ENCODE measurements around the gene DNM3. TPM values are rescaled to one million over a fixed set of nuclear protein-coding genes. Genes with fewer than 3 reads are reported as not detected.

The DNM3 gene
- total RNA-seq, 6 donors from 2014 or later = 7.1 to 30.4 (median 10.3) TPM

- no peaks in the 10 kb centered on the region for H3K4me1 ChIP-seq
Observed at GRCh38 chr1:172335377-172335776, 494.1 kb downstream of the DNM3 start.

GRCh38 chr1:172338295-172338735 is 497.0 kb downstream of the DNM3 start:
- Histone ChIP-seq H3K27ac (no peak overlapping the region), H3K4me3 (no peak overlapping the region), H3K27me3 (no peaks in the 10 kb centered on the region), H3K9me3 (no peaks in the 10 kb centered on the region), H3K36me3 (no peaks in the 10 kb centered on the region), H3K4me1 (peaks cover 0 to 4% (median 3%) of the 10 kb centered on the region in 4 donors)
- DNase-seq (no peak), ATAC-seq (ENCODE audit: low FRiP score in 2 of 2) (no peak)
- 73 to 80% methylated on average over 4 of the region's 4 CpGs for WGBS, 2 donors
- TF ChIP-seq, protein P1, sequence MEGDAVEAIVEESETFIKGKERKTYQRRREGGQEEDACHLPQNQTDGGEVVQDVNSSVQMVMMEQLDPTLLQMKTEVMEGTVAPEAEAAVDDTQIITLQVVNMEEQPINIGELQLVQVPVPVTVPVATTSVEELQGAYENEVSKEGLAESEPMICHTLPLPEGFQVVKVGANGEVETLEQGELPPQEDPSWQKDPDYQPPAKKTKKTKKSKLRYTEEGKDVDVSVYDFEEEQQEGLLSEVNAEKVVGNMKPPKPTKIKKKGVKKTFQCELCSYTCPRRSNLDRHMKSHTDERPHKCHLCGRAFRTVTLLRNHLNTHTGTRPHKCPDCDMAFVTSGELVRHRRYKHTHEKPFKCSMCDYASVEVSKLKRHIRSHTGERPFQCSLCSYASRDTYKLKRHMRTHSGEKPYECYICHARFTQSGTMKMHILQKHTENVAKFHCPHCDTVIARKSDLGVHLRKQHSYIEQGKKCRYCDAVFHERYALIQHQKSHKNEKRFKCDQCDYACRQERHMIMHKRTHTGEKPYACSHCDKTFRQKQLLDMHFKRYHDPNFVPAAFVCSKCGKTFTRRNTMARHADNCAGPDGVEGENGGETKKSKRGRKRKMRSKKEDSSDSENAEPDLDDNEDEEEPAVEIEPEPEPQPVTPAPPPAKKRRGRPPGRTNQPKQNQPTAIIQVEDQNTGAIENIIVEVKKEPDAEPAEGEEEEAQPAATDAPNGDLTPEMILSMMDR (IDR thresholded peaks at IDR 0.05) = no peak
- TF ChIP-seq EP300 (IDR thresholded peaks at IDR 0.05) (no peak), POLR2AphosphoS5 (IDR thresholded peaks at IDR 0.05) (no peak), POLR2A (IDR thresholded peaks at IDR 0.05) (no peak)

More at GRCh38 chr1:172335377-172335776, 494.1 kb downstream of the DNM3 start:
- Histone ChIP-seq H3K27me3 (no peaks in the 10 kb centered on the region), H3K9me3 (no peaks in the 10 kb centered on the region), H3K36me3 (no peaks in the 10 kb centered on the region), H3K27ac (no peak overlapping the region), H3K4me3 (no peak overlapping the region)
- no peak for ATAC-seq (ENCODE audit: low FRiP score in 2 of 2)
- TF ChIP-seq POLR2A (IDR thresholded peaks at IDR 0.05) = no peak
- no peak for TF ChIP-seq EP300 (IDR thresholded peaks at IDR 0.05)
- DNase-seq = no peak

GRCh38 chr1:172339842-172340241 is 498.5 kb downstream of the DNM3 start:
- TF ChIP-seq EP300 (IDR thresholded peaks at IDR 0.05) (no peak), POLR2AphosphoS5 (IDR thresholded peaks at IDR 0.05) (no peak), POLR2A (IDR thresholded peaks at IDR 0.05) (no peak)
- TF ChIP-seq, protein P1 (IDR thresholded peaks at IDR 0.05) = no peak
- ATAC-seq (ENCODE audit: low FRiP score in 2 of 2) (no peak), DNase-seq (no peak)
- H3K36me3 ChIP-seq = no peaks in the 10 kb centered on the region
- H3K27me3 ChIP-seq = no peaks in the 10 kb centered on the region
- no peak overlapping the region for H3K27ac ChIP-seq
- H3K4me1 ChIP-seq = peaks cover 0 to 12% (median 5%) of the 10 kb centered on the region in 4 donors
- no peaks in the 10 kb centered on the region for H3K9me3 ChIP-seq
- H3K4me3 ChIP-seq = no peak overlapping the region

GRCh38 chr1:172340520-172340919 is 499.2 kb downstream of the DNM3 start:
- ATAC-seq (ENCODE audit: low FRiP score in 2 of 2) = no peak
- WGBS, 2 donors = 100% methylated on average over 1 of the region's 1 CpG
- peaks cover 0 to 12% (median 5%) of the 10 kb centered on the region in 4 donors for H3K4me1 ChIP-seq

GRCh38 chr1:172341697-172342096 is 500.4 kb downstream of the DNM3 start:
- 97% methylated on average over 4 of the region's 4 CpGs for WGBS, 2 donors
- H3K36me3 ChIP-seq = no peaks in the 10 kb centered on the region
- DNase-seq = no peak
- no peaks in the 10 kb centered on the region for H3K27me3 ChIP-seq
- H3K27ac ChIP-seq = no peak overlapping the region
- no peaks in the 10 kb centered on the region for H3K9me3 ChIP-seq
- H3K4me1 ChIP-seq = peaks cover 0 to 12% (median 5%) of the 10 kb centered on the region in 4 donors
- no peak overlapping the region for H3K4me3 ChIP-seq
- ATAC-seq (ENCODE audit: low FRiP score in 2 of 2) = no peak
- TF ChIP-seq, protein P1 (IDR thresholded peaks at IDR 0.05) = no peak
- no peak for TF ChIP-seq EP300 (IDR thresholded peaks at IDR 0.05)
- no peak for TF ChIP-seq POLR2AphosphoS5 (IDR thresholded peaks at IDR 0.05)
- no peak for TF ChIP-seq POLR2A (IDR thresholded peaks at IDR 0.05)

More at GRCh38 chr1:172340520-172340919, 499.2 kb downstream of the DNM3 start:
- TF ChIP-seq POLR2A (IDR thresholded peaks at IDR 0.05) (no peak), POLR2AphosphoS5 (IDR thresholded peaks at IDR 0.05) (no peak), EP300 (IDR thresholded peaks at IDR 0.05) (no peak)
- TF ChIP-seq, protein P1 (IDR thresholded peaks at IDR 0.05) = no peak
- DNase-seq = no peak
- H3K27ac ChIP-seq = no peak overlapping the region
- no peaks in the 10 kb centered on the region for H3K27me3 ChIP-seq
- H3K4me3 ChIP-seq = no peak overlapping the region
- H3K36me3 ChIP-seq = no peaks in the 10 kb centered on the region
- H3K9me3 ChIP-seq = no peaks in the 10 kb centered on the region
